ENCODE results near the gene EVA1C.

DNA sequence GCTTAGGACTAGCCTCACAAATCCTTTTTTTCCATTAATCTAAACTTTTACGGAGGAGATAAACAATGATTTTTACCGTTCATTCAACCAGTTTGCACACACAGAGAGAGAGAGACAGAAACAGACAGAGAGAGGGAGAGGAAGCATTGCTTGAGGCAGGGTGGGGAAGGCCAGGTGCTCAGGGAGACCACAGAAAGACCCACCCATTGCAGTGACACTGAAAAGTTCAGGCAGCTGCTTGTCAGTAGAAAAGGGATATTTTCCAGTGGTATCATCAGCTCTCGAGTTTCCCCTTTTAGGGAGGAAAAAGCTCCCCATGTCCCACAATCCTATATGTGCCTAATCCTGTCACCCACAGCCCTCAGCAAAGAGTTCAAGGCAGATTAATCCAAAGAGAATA, 145.6 kb downstream of the EVA1C start:
- TF ChIP-seq CTCF (conservative IDR thresholded peaks at IDR 0.05 in 1 of 2, IDR thresholded peaks at IDR 0.05 in 1 of 2; ENCODE audit: low read depth in 1 of 2, low read length in 2 of 2) (no peak), EZH2 (IDR thresholded peaks at IDR 0.05; ENCODE audit: low read length, missing control alignments) (no peak)
